HCT116 (cell line): ENCODE results near the gene PPP1CB. TPM values are rescaled to one million over a fixed set of nuclear protein-coding genes. Genes with fewer than 3 reads are reported as not detected.
A peak's percentile ranks its signal among the peaks of the same experiment; 100 is the strongest.

ENCODE experiments used
- ATAC-seq: fragments of 200-7000 bp; cut with Tn5 transposase; 2 replicates; pipeline ENCODE4 v1.9.1; 2020; ENCODE audit warnings: mild to moderate bottlenecking, moderate library complexity
- BruUV-seq: library from RNA; stranded (reverse); fragments of 400-500 nt; replicated peaks from 2 replicates; lab custom pipeline; 2021; lab: Mats Ljungman, UMichigan
- CTCF ChIA-PET: fragments of 300-600 bp; sonication (Branson Sonifier 250); formaldehyde crosslinking; loops from one replicate; lab custom pipeline; 2021; ENCODE audit warnings: antibody characterized with exemption; lab: Charles Lee
- POLR2A ChIA-PET: fragments of 300-600, 350-600 bp; sonication (Branson Sonifier 250); formaldehyde crosslinking; loops from one replicate; lab custom pipeline; 2021; ENCODE audit warnings: antibody characterized with exemption; lab: Charles Lee
- RAD21 ChIA-PET, 2 experiments: fragments of 300-600 bp; sonication (Branson Sonifier 250); formaldehyde crosslinking; loops; one replicate each; lab custom pipeline; 2023; ENCODE audit warnings: low total read pairs in 2 of 2; ENCODE audit not compliant: uncharacterized antibody in 2 of 2, unreplicated experiment in 2 of 2, low non-redundant PET in 1 of 2; lab: Charles Lee
- DNase-seq: peaks from one replicate; pipeline ENCODE4 v3.0.0-alpha.2; 2010; ENCODE audit warnings: low read depth, low spot score
- H2AFZ ChIP-seq: fragments of 200-600 bp; shearing (Covaris generic), sonication (generic); 2 replicates; pipeline ENCODE4 v1.6.1; 2017; ENCODE audit warnings: low read depth, mixed run types, mixed read lengths, antibody characterized with exemption, low read length; ENCODE audit not compliant: poor library complexity, severe bottlenecking
- H3K27ac ChIP-seq: 2 replicates; pipeline ENCODE4 v1.5.1; 2012; ENCODE audit warnings: low read depth, low read length
- H3K27me3 ChIP-seq: fragments of 200-600 bp; sonication (generic); 2 replicates; pipeline ENCODE4 v1.6.1; 2016; ENCODE audit warnings: mixed run types, low read length, mixed read lengths; ENCODE audit not compliant: insufficient read depth
- H3K36me3 ChIP-seq, 2 experiments: fragments of 200-500 bp in 1 of 2; fragments of 200-600 bp in 1 of 2; sonication (Bioruptor generic) in 1 of 2; sonication (generic) in 1 of 2; 2 replicates each; pipeline versions ENCODE4 v1.5.1 to v1.6.1; 2014 to 2016; ENCODE audit warnings: low read length in 2 of 2, inconsistent platforms in 1 of 2, mixed read lengths in 1 of 2, mixed run types in 1 of 2; ENCODE audit not compliant: insufficient read depth in 2 of 2, control insufficient read depth in 1 of 2
- H3K4me1 ChIP-seq, 2 experiments: fragments of 200-600 bp in 1 of 2; sonication (generic) in 1 of 2; 2 replicates each; pipeline versions ENCODE4 v1.5.1 to v1.6.1; 2012 to 2017; ENCODE audit warnings: low read length in 2 of 2, inconsistent platforms in 1 of 2, mild to moderate bottlenecking in 1 of 2, mixed read lengths in 1 of 2, mixed run types in 1 of 2, moderate library complexity in 1 of 2; ENCODE audit not compliant: insufficient read depth in 2 of 2, control insufficient read depth in 1 of 2
- H3K4me2 ChIP-seq: fragments of 200-600 bp; sonication (generic); 2 replicates; pipeline ENCODE4 v1.6.1; 2017; ENCODE audit warnings: mixed run types, low read length, mixed read lengths
- H3K4me3 ChIP-seq, 2 experiments: fragments of 200-600 bp in 1 of 2; sonication (generic) in 1 of 2; replicated peaks in 1 of 2; 2 replicates each; pipeline ENCODE4 v1.5.1; 2011 to 2016; ENCODE audit warnings: low read length in 2 of 2, control low read depth in 1 of 2, low read depth in 1 of 2, mild to moderate bottlenecking in 1 of 2, mixed read lengths in 1 of 2, mixed run types in 1 of 2
- H3K79me2 ChIP-seq: fragments of 200-600 bp; sonication (generic); 2 replicates; pipeline ENCODE4 v1.6.1; 2017; ENCODE audit warnings: mild to moderate bottlenecking, mixed run types, low read length, moderate library complexity, mixed read lengths; ENCODE audit not compliant: insufficient read depth
- H3K9ac ChIP-seq: fragments of 200-600 bp; sonication (generic); 2 replicates; pipeline ENCODE4 v1.6.1; 2016; ENCODE audit warnings: low read length, mixed read lengths
- H3K9me2 ChIP-seq: fragments of 200-600 bp; sonication (generic), shearing (Covaris generic); 2 replicates; pipeline ENCODE4 v1.6.1; 2017; ENCODE audit warnings: mixed run types, mild to moderate bottlenecking, moderate library complexity; ENCODE audit not compliant: insufficient read depth
- H3K9me3 ChIP-seq, 2 experiments: fragments of 200-500 bp in 1 of 2; fragments of 200-600 bp in 1 of 2; sonication (Bioruptor generic) in 1 of 2; sonication (generic) in 1 of 2; 2 replicates each; pipeline ENCODE4 v1.6.1; 2014 to 2017; ENCODE audit warnings: low read length in 2 of 2, mixed read lengths in 2 of 2, inconsistent platforms in 1 of 2, low read depth in 1 of 2, mild to moderate bottlenecking in 1 of 2, mixed run types in 1 of 2, moderate library complexity in 1 of 2; ENCODE audit not compliant: control insufficient read depth in 1 of 2, insufficient read depth in 1 of 2
- H4K20me1 ChIP-seq: fragments of 200-600 bp; sonication (generic), shearing (Covaris generic); 2 replicates; pipeline ENCODE4 v1.6.1; 2017; ENCODE audit warnings: mixed run types, mild to moderate bottlenecking, moderate library complexity; ENCODE audit not compliant: insufficient read depth
- ELF1 ChIP-seq: IDR thresholded peaks from 2 replicates; pipeline ENCODE4 v1.6.1; 2012; ENCODE audit warnings: low read depth, borderline replicate concordance
- RAD21 ChIP-seq: IDR thresholded peaks from 2 replicates; pipeline ENCODE4 v1.6.1; 2012; ENCODE audit warnings: low read depth, mild to moderate bottlenecking
- SIN3A ChIP-seq: IDR thresholded peaks from 2 replicates; pipeline ENCODE4 v1.6.1; 2012; ENCODE audit warnings: low read depth
- ZFX ChIP-seq: fragments of 450-650 bp; IDR thresholded peaks from 2 replicates; pipeline ENCODE4 v1.6.1; 2017
- ZNF274 ChIP-seq: fragments of 200-500 bp; sonication (Bioruptor generic); IDR thresholded peaks from 2 replicates; pipeline ENCODE4 v1.6.1; 2014; ENCODE audit warnings: mild to moderate bottlenecking, low read depth, low read length, inconsistent platforms
- intact Hi-C: fragments of 100-400 bp; cut with micrococcal nuclease; formaldehyde crosslinking; loops from 2 replicates; pipeline ENCODE4 v1.10.0; 2022
- total RNA-seq: library from RNA; stranded (reverse); gene quantifications from one replicate; pipeline ENCODE4 v1.2.1, GENCODE V29; 2021; ENCODE audit not compliant: unreplicated experiment

The PPP1CB gene
- total RNA-seq, 1 experiment from 2014 or later: 174 TPM

GRCh38 chr2:28750316-28751251 lies 1.0 kb upstream of the PPP1CB start:
- H4K20me1 ChIP-seq: peaks cover 3% of the 10 kb centered on the region; the same call in 1 of the 2 replicates
- ChIA-PET CTCF (interaction anchor here (2.6 kb wide), 1 partner anchor 155 kb away, joined by 29 read pairs; no protein-coding TSS in a partner anchor), RAD21 (interaction anchor here in 1 of 2 experiments (1.4 kb wide), 1 partner anchor 129 kb away, joined by 9 read pairs; no protein-coding TSS in a partner anchor), POLR2A (interaction anchor here (1.5 to 2.6 kb wide), 3 partner anchors 21 to 156 kb away, joined by 4 to 11 read pairs (median 6); no protein-coding TSS in a partner anchor)
- H3K36me3 ChIP-seq: no peaks in the 10 kb centered on the region
- no peaks in the 10 kb centered on the region for H3K9me3 ChIP-seq
- peak overlapping the region; percentile 74 for H3K27ac ChIP-seq
- H2AFZ ChIP-seq: no peak overlapping the region
- peak overlapping the region; percentile 89 for H3K4me2 ChIP-seq
- H3K9me2 ChIP-seq: no peaks in the 10 kb centered on the region
- peaks cover 38% of the 10 kb centered on the region for H3K79me2 ChIP-seq
- H3K27me3 ChIP-seq: no peaks in the 10 kb centered on the region
- BruUV-seq: TSS peak; percentile 94
- H3K4me3 ChIP-seq: peak overlapping the region; percentile 59 to 76
- peak overlapping the region; percentile 97 for H3K9ac ChIP-seq
- H3K4me1 ChIP-seq: peaks cover 3 to 19% of the 10 kb centered on the region in 2 experiments; a peak in 2 of 4 replicates
- TF ChIP-seq SIN3A: no peak; the same call in 1 of the 2 replicates
- TF ChIP-seq ZFX: no peak
- no peak for TF ChIP-seq ZNF274
- 0 out of 2 replicates have a peak, but pooled peaks have one; percentile 6 for TF ChIP-seq RAD21
- no peak for TF ChIP-seq ELF1
- intact Hi-C loops: loop anchor here (2.0 to 5.0 kb wide), 2 partner anchors 34 to 998 kb away; no protein-coding TSS in a partner anchor
- no peak for DNase-seq
- ATAC-seq: no peak
